Endodermal cell (in vitro differentiated cells): ENCODE data around the gene PROM1. TPM values are rescaled to one million over a fixed set of nuclear protein-coding genes. Genes with fewer than 3 reads are reported as not detected.

Experiments used
- DNase-seq: peaks from one replicate; pipeline ENCODE4 v3.0.0-alpha.2; 2017
- H3K27ac ChIP-seq: 2 replicates; pipeline ENCODE4 v1.5.1; 2013; ENCODE audit warnings: mild to moderate bottlenecking, low read depth, low read length, moderate library complexity
- H3K27me3 ChIP-seq: 2 replicates; pipeline ENCODE4 v1.6.1; 2013; ENCODE audit warnings: mild to moderate bottlenecking, low read length, moderate library complexity; ENCODE audit not compliant: insufficient read depth, control insufficient read depth, poor library complexity, severe bottlenecking
- H3K36me3 ChIP-seq: 2 replicates; pipeline ENCODE4 v1.7.0; 2013; ENCODE audit warnings: mild to moderate bottlenecking, low read length, moderate library complexity; ENCODE audit not compliant: control insufficient read depth, insufficient read depth
- H3K4me1 ChIP-seq: one replicate; pipeline ENCODE4 v1.7.0; 2013; ENCODE audit warnings: low read length; ENCODE audit not compliant: control insufficient read depth, insufficient read depth
- H3K4me3 ChIP-seq: 2 replicates; pipeline ENCODE4 v1.5.1; 2013; ENCODE audit warnings: mild to moderate bottlenecking, low read length, moderate library complexity
- H3K9ac ChIP-seq: 2 replicates; pipeline ENCODE4 v1.6.1; 2013; ENCODE audit warnings: mild to moderate bottlenecking, low read length, moderate library complexity; ENCODE audit not compliant: poor library complexity, severe bottlenecking; ENCODE audit errors: extremely low read depth
- H3K9me3 ChIP-seq: 2 replicates; pipeline ENCODE4 v1.6.1; 2013; ENCODE audit warnings: mild to moderate bottlenecking, low read length, moderate library complexity; ENCODE audit not compliant: control insufficient read depth
- H3K27ac Mint-ChIP-seq: 2 replicates; pipeline ENCODE4 v1.8.0; 2020; ENCODE audit warnings: mixed read lengths
- H3K27me3 Mint-ChIP-seq: 2 replicates; pipeline ENCODE4 v1.8.0; 2021; ENCODE audit warnings: mild to moderate bottlenecking, mixed read lengths; ENCODE audit not compliant: insufficient read depth
- H3K36me3 Mint-ChIP-seq: 2 replicates; pipeline ENCODE4 v1.8.0; 2020; ENCODE audit warnings: low read depth, mixed read lengths
- H3K4me1 Mint-ChIP-seq: 2 replicates; pipeline ENCODE4 v1.8.0; 2020; ENCODE audit warnings: mixed read lengths
- H3K4me3 Mint-ChIP-seq: 2 replicates; pipeline ENCODE4 v1.8.0; 2020; ENCODE audit warnings: mild to moderate bottlenecking, moderate library complexity, mixed read lengths
- H3K9me3 Mint-ChIP-seq: 2 replicates; pipeline ENCODE4 v1.8.0; 2020; ENCODE audit warnings: mild to moderate bottlenecking, mixed read lengths
- CTCF ChIP-seq: fragments of 200-600 bp; sonication (generic); conservative IDR thresholded peaks from 2 replicates; pipeline ENCODE4 v1.5.0; 2021; ENCODE audit warnings: antibody characterized with exemption, mild to moderate bottlenecking
- WGBS, 2 experiments: methylation state at CpG; one replicate each; pipeline versions ENCODE4 v1.1.5 to v1.1.7; 2013; ENCODE audit warnings: missing lambda C conversion rate in 2 of 2, mixed read lengths in 1 of 2; ENCODE audit not compliant: insufficient coverage in 1 of 2, insufficient read length in 1 of 2; 5-methylcytosine and 5-hydroxymethylcytosine counted together
- total RNA-seq, 2 donors: library from RNA; stranded (reverse); fragmentation: NEBNext Ultra II Directional in 1 of 2; extraction: Animal tissue kit (Norgen Biotek cat#: 25700) in 1 of 2; gene quantifications; 2 replicates in 1 of 2; 3 replicates in 1 of 2; pipeline ENCODE4 v1.2.1, GENCODE V29; 2021

Gene PROM1
- total RNA-seq, 2 donors from 2014 or later: 38.6 to 51.6 TPM

- H3K9me3 ChIP-seq: no peaks in the 10 kb centered on the region
- 33% methylated on average over 1 of the region's 1 CpG; no CpG with 5 or more reads in 1 of the 2 experiments for WGBS, 2 experiments
- no peak overlapping the region for H3K9ac ChIP-seq
- H3K27me3 ChIP-seq: peaks cover 34% of the 10 kb centered on the region
- H3K4me1 ChIP-seq: peaks cover 20% of the 10 kb centered on the region
- no peak for TF ChIP-seq CTCF
- no peak for DNase-seq
- peaks cover 4% of the 10 kb centered on the region for H3K27me3 Mint-ChIP-seq
- H3K27ac ChIP-seq: no peak overlapping the region
- H3K36me3 Mint-ChIP-seq: no peaks in the 10 kb centered on the region
- no peaks in the 10 kb centered on the region for H3K9me3 Mint-ChIP-seq
- no peaks in the 10 kb centered on the region for H3K36me3 ChIP-seq
- no peak overlapping the region for H3K4me3 Mint-ChIP-seq
- peaks cover 25% of the 10 kb centered on the region for H3K4me1 Mint-ChIP-seq
- no peak overlapping the region for H3K4me3 ChIP-seq
- H3K27ac Mint-ChIP-seq: peak overlapping the region; percentile 23
These were observed 53.9 kb downstream of the PROM1 start for GRCh38 chr4:16029886-16030285.

GRCh38 chr4:16029262-16029661, 54.6 kb downstream of the PROM1 start:
- no peak overlapping the region for H3K4me3 Mint-ChIP-seq

GRCh38 chr4:16027626-16028025, 56.2 kb downstream of the PROM1 start:
- Histone ChIP-seq H3K27me3 (peaks cover 34% of the 10 kb centered on the region), H3K36me3 (no peaks in the 10 kb centered on the region), H3K9me3 (no peaks in the 10 kb centered on the region), H3K27ac (no peak overlapping the region), H3K4me1 (peaks cover 13% of the 10 kb centered on the region), H3K9ac (no peak overlapping the region), H3K4me3 (no peak overlapping the region)
- Mint-ChIP-seq H3K36me3 (peaks cover 18% of the 10 kb centered on the region), H3K9me3 (no peaks in the 10 kb centered on the region), H3K4me1 (peaks cover 14% of the 10 kb centered on the region), H3K4me3 (no peak overlapping the region), H3K27me3 (peaks cover 4% of the 10 kb centered on the region), H3K27ac (no peak overlapping the region)
- 93% methylated on average over 4 of the region's 4 CpGs; no CpG with 5 or more reads in 1 of the 2 experiments for WGBS, 2 experiments
- no peak for DNase-seq
- no peak for TF ChIP-seq CTCF

More at GRCh38 chr4:16029262-16029661, 54.6 kb downstream of the PROM1 start:
- Mint-ChIP-seq H3K27ac (peak overlapping the region; percentile 23), H3K27me3 (peaks cover 4% of the 10 kb centered on the region), H3K4me1 (peaks cover 19% of the 10 kb centered on the region), H3K36me3 (peaks cover 2% of the 10 kb centered on the region), H3K9me3 (no peaks in the 10 kb centered on the region)
- Histone ChIP-seq H3K4me3 (peak overlapping the region; percentile 27), H3K4me1 (peaks cover 20% of the 10 kb centered on the region), H3K27me3 (peaks cover 34% of the 10 kb centered on the region), H3K36me3 (no peaks in the 10 kb centered on the region), H3K9ac (no peak overlapping the region), H3K9me3 (no peaks in the 10 kb centered on the region), H3K27ac (no peak overlapping the region)
- 17 to 53% methylated on average over 3 to 4 of the region's 4 CpGs for WGBS, 2 experiments
- no peak for TF ChIP-seq CTCF
- no peak for DNase-seq
